HepG2 (cell line): ENCODE measurements around the gene INO80E. TPM values are rescaled to one million over a fixed set of nuclear protein-coding genes. Genes with fewer than 3 reads are reported as not detected.

Experiments
- ATAC-seq: fragments of 200-7000 bp; cut with Tn5 transposase; 3 replicates; pipeline ENCODE4 v1.9.1; 2020; ENCODE audit warnings: mild to moderate bottlenecking, moderate library complexity
- BruUV-seq: library from RNA; stranded (reverse); fragments of 400-500 nt; replicated peaks from 2 replicates; lab custom pipeline; 2021; lab: Mats Ljungman, UMichigan
- CTCF ChIA-PET: fragments of 300-600 bp; formaldehyde crosslinking; extraction: SDS; loops from one replicate; lab custom pipeline; 2021; ENCODE audit warnings: low total read pairs, inconsistent platforms, low intra/inter-chr PET ratio; lab: Yijun Ruan, JAX
- POLR2A ChIA-PET: fragments of 350-600 bp; sonication (Branson Sonifier 250); formaldehyde crosslinking; loops from one replicate; lab custom pipeline; 2020; ENCODE audit warnings: antibody characterized with exemption, inconsistent platforms; lab: Yijun Ruan, JAX
- DNase-seq: peaks from one replicate; pipeline ENCODE4 v3.0.0-alpha.2; 2015; ENCODE audit warnings: low spot score
- FAIRE-seq: peaks from 3 replicates; lab custom pipeline; 2011; peaks lifted over from hg19 to GRCh38; lab: Jason Lieb, UNC
- H2AFZ ChIP-seq: one replicate; pipeline ENCODE4 v1.6.1; 2011; ENCODE audit warnings: low read length, inconsistent platforms
- H3K27ac ChIP-seq: fragments of 300-600 bp; 3 replicates; pipeline ENCODE4 v1.8.0; 2011; ENCODE audit warnings: mixed run types, mild to moderate bottlenecking, mixed read lengths, low read length, inconsistent platforms; ENCODE audit not compliant: insufficient read depth; ENCODE audit errors: extremely low read length
- H3K27me3 ChIP-seq, 2 experiments: fragments of 200-600 bp in 1 of 2; 2 replicates in 1 of 2; 3 replicates in 1 of 2; pipeline versions ENCODE4 v1.6.0 to v1.8.0; 2011; ENCODE audit warnings: low read length in 2 of 2, mild to moderate bottlenecking in 2 of 2, moderate library complexity in 2 of 2, inconsistent platforms in 1 of 2; ENCODE audit not compliant: insufficient read depth in 2 of 2, control insufficient read depth in 1 of 2
- H3K36me3 ChIP-seq, 2 experiments: fragments of 200-600 bp in 1 of 2; replicated peaks in 1 of 2; 2 replicates in 1 of 2; 3 replicates in 1 of 2; pipeline versions ENCODE4 v1.5.1 to v1.8.0; 2011; ENCODE audit warnings: low read length in 2 of 2, inconsistent platforms in 1 of 2; ENCODE audit not compliant: insufficient read depth in 2 of 2, control insufficient read depth in 1 of 2
- H3K4me1 ChIP-seq: 2 replicates; pipeline ENCODE4 v1.5.1; 2012; ENCODE audit warnings: low read length, inconsistent platforms; ENCODE audit not compliant: insufficient read depth
- H3K4me2 ChIP-seq: 2 replicates; pipeline ENCODE4 v1.6.0; 2011; ENCODE audit warnings: low read depth, low read length, inconsistent platforms
- H3K4me3 ChIP-seq, 3 experiments: fragments of 200-600 bp in 1 of 3; sonication (generic), shearing (Covaris generic) in 1 of 3; replicated peaks in 1 of 3; 2 replicates each; pipeline ENCODE4 v1.5.1; 2011 to 2016; ENCODE audit warnings: low read length in 3 of 3, inconsistent platforms in 2 of 3, low read depth in 2 of 3, mild to moderate bottlenecking in 2 of 3, control low read depth in 1 of 3, mixed read lengths in 1 of 3; ENCODE audit not compliant: insufficient read depth in 1 of 3
- H3K79me2 ChIP-seq: one replicate; pipeline ENCODE4 v1.6.1; 2011; ENCODE audit warnings: low read length, inconsistent platforms; ENCODE audit not compliant: insufficient read depth
- H3K9ac ChIP-seq: 2 replicates; pipeline ENCODE4 v1.6.0; 2011; ENCODE audit warnings: mild to moderate bottlenecking, low read depth, low read length, inconsistent platforms; ENCODE audit not compliant: insufficient read depth
- H3K9me3 ChIP-seq: 2 replicates; pipeline ENCODE4 v1.5.1; 2012; ENCODE audit warnings: mild to moderate bottlenecking, low read length
- H4K20me1 ChIP-seq: 2 replicates; pipeline ENCODE4 v1.6.0; 2011; ENCODE audit warnings: inconsistent platforms, mild to moderate bottlenecking, low read length, moderate library complexity; ENCODE audit not compliant: insufficient read depth
- CSRNP2 ChIP-seq: sonication (generic); formaldehyde crosslinking; conservative IDR thresholded peaks from 2 replicates; pipeline ENCODE4 v1.8.0; 2022; ENCODE audit warnings: low read depth, missing genetic modification reagents
- ETV6 ChIP-seq: sonication (generic); formaldehyde crosslinking; conservative IDR thresholded peaks from 2 replicates; pipeline ENCODE4 v1.4.0; 2020; ENCODE audit warnings: missing genetic modification reagents
- HCFC1 ChIP-seq: fragments of 150-350 bp; IDR thresholded peaks from 2 replicates; pipeline ENCODE4 v1.6.1; 2014; ENCODE audit warnings: low read depth, low read length
- KLF11 ChIP-seq: IDR thresholded peaks from 2 replicates; pipeline ENCODE4 v1.6.1; 2016; ENCODE audit warnings: missing compliant biosample characterization
- RFX3 ChIP-seq: IDR thresholded peaks from 2 replicates; pipeline ENCODE4 v1.6.1; 2016; ENCODE audit warnings: missing biosample characterization, missing genetic modification reagents
- SRY ChIP-seq: sonication (generic); formaldehyde crosslinking; IDR thresholded peaks from 2 replicates; pipeline ENCODE4 v1.8.0; 2022; ENCODE audit warnings: mild to moderate bottlenecking, missing genetic modification reagents
- SSRP1 ChIP-seq: IDR thresholded peaks from 2 replicates; pipeline ENCODE4 v1.6.1; 2016; ENCODE audit warnings: control low read depth
- TEAD2 ChIP-seq: sonication (generic); formaldehyde crosslinking; IDR thresholded peaks from 2 replicates; pipeline ENCODE4 v1.9.0; 2021; ENCODE audit warnings: missing genetic modification reagents
- THAP9 ChIP-seq: sonication (generic); formaldehyde crosslinking; IDR thresholded peaks from 2 replicates; pipeline ENCODE4; 2020; ENCODE audit warnings: missing genetic modification reagents, mild to moderate bottlenecking, borderline replicate concordance
- ZBTB7B ChIP-seq: sonication (generic); formaldehyde crosslinking; IDR thresholded peaks from 2 replicates; pipeline ENCODE4 v1.4.0; 2020; ENCODE audit warnings: missing genetic modification reagents
- ZMAT3 ChIP-seq: sonication (generic); formaldehyde crosslinking; conservative IDR thresholded peaks from 2 replicates; pipeline ENCODE4 v1.7.0; 2021; ENCODE audit warnings: missing genetic modification reagents
- ZNF749 ChIP-seq: sonication (generic); formaldehyde crosslinking; IDR thresholded peaks from 2 replicates; pipeline ENCODE4 v1.8.0; 2022; ENCODE audit warnings: mild to moderate bottlenecking, missing genetic modification reagents, moderate library complexity, borderline replicate concordance
- WGBS: methylation state at CpG from one replicate; pipeline ENCODE4 v1.1.6; 2017; ENCODE audit warnings: low lambda C conversion rate; 5-methylcytosine and 5-hydroxymethylcytosine counted together
- in situ Hi-C: cut with HindIII; loops from 2 replicates; pipeline ENCODE4 v1.10.0; 2017; ENCODE audit warnings: low pct_unique_long_range_greater_than_20kb; ENCODE audit not compliant: extremely low pct_ligation_motif_present
- intact Hi-C: fragments of 100-400 bp; cut with micrococcal nuclease; formaldehyde crosslinking; loops from one replicate; pipeline ENCODE4 v1.10.0; 2022; ENCODE audit not compliant: unreplicated experiment
- polyA plus RNA-seq, 8 experiments: library from polyadenylated mRNA; depleted of rRNA in 3 of 8; stranded (reverse) in 7 of 8; unstranded in 1 of 8; fragments of >200 nt; fragmentation: Illumina TruSeq in 4 of 8; extraction: Trizol in 4 of 8; gene quantifications; 2 replicates each; pipeline versions ENCODE4 v1.2.1 to v1.2.3, GENCODE V29; 2011 to 2016; ENCODE audit warnings: low read depth in 4 of 8, missing spikeins in 1 of 8, mixed read lengths in 1 of 8; ENCODE audit not compliant: insufficient read depth in 1 of 8
- total RNA-seq, 5 experiments: library from RNA; depleted of rRNA; stranded (reverse); fragments of >200 nt; fragmentation: Illumina TruSeq; extraction: Trizol; gene quantifications; 2 replicates each; pipeline ENCODE4 v1.2.3, GENCODE V29; 2016; ENCODE audit warnings: low read depth in 1 of 5
- TF ChIP-seq, protein P1 (sequence below): fragments of 450-650 bp; IDR thresholded peaks from 2 replicates; pipeline ENCODE4 v1.6.1; 2016
- TF ChIP-seq, protein P2 (sequence below): sonication (generic); formaldehyde crosslinking; IDR thresholded peaks from 2 replicates; pipeline ENCODE4 v1.4.0; 2020; ENCODE audit warnings: missing genetic modification reagents
- TF ChIP-seq, protein P3 (sequence below): sonication (generic); formaldehyde crosslinking; IDR thresholded peaks from 2 replicates; pipeline ENCODE4 v1.8.0; 2022; ENCODE audit warnings: mild to moderate bottlenecking, missing genetic modification reagents, moderate library complexity

Gene INO80E
- total and polyA plus RNA-seq, 2 of the 13 experiments (the other 11 are each of a cell fraction or from before 2014, with no cell fraction given): 25.8 to 45.6 TPM

DNA sequence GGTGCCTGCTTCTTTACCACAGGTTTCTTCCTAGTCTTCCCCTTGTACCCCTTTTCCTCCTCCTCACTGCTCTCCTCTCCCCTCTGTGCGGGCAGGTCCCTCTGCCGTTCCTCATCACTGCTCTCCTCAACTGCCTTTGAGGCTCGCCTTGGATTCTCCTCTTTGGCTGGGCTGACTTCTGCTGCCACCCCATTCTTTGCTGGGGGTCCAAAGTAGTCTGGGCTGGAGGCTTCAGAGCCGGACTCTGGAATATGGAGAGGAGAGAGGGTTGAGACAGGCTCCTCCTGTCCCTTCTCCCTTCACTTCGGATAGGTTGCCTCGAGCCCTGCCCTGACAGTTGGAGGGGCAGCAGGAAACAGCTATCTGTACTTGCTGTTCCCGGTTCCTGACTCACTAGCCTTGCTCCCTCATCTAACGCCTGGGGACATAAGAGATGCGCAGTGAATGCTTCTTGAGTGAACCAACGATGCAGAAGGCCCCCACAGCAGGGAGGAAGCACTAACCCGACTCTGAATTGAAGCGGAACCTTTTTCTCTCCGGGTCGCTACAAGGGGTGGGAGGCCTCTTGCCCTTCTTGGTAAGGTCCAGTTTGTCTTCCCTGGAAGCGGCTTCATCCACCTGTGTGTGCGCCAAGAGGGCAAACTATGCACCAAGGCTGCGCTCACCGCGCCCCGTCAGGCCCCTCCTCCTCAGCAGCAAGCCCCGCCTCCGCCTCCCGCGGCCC lies 1.3 kb upstream of the INO80E start (continued):
- TF ChIP-seq ZMAT3: no peak

DNA sequence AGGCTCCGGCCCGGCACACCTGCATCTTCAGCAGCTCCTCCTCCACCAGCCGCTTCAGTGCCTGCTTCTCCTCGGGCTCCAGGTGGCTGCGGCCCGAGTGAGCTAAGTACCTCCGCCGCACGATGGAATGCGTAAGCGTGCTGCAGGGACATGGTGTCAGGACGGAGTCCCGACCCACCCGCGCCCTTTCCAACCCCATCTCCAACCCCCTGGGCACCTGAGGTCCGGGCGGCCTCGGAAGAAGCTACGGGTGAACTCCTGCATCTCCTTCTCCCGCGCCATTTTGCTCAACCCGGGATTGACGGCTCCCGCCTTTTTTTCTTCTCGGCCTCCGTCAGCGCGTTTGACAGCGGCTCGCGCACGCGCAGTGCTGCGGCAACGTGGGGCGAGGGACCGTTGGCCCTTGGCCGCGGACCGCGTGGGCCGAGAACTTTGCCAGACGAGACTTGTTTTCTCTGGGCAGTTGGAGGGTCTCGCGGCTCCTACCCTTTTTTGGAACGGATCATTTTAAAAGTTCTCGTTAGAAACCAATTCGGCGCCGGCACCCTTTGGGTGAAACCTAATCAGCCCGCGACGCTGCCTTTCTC lies 624 bp upstream of the INO80E start, which contains the start of gene HIRIP3:
TSS of gene HIRIP3 (minus strand) at position 294 of the 587 bp plus-strand sequence. CDS start at position 282, 12 bp downstream.
- Histone ChIP-seq H3K79me2 (peaks cover 9% of the 10 kb centered on the region), H3K4me3 (peak within 1 kb of the TSS; percentile 92 to 95 (median 94)), H3K4me2 (peak within 1 kb of the TSS; percentile 96), H3K36me3 (peaks cover 12 to 26% of the 10 kb centered on the region in 2 experiments), H3K9me3 (no peaks in the 10 kb centered on the region), H4K20me1 (no peaks in the 10 kb centered on the region), H3K27ac (peak within 1 kb of the TSS; percentile 87), H3K27me3 (peaks cover 0 to 5% of the 10 kb centered on the region in 2 experiments; a peak in 1 of 5 replicates), H3K9ac (peak within 1 kb of the TSS; percentile 85), H2AFZ (peak within 1 kb of the TSS; percentile 84), H3K4me1 (peaks cover 24% of the 10 kb centered on the region)
- intact Hi-C loops: loop anchor here (5.0 kb wide), 1 partner anchor 33 kb away; the partner anchor contains the start of gene TMEM219
- ChIA-PET POLR2A (interaction anchor here (0.8 to 2.4 kb wide), 5 partner anchors 22 to 96 kb away, joined by 3 to 16 read pairs (median 3); partner anchors contain the start of genes ALDOA, SEZ6L2, TAOK2 and TMEM219), CTCF (no interaction called here)
- DNase-seq: peak; percentile 66
- TSS peak; percentile 80 for BruUV-seq
- WGBS: 22% methylated on average over 49 of the region's 53 CpGs
- peak; percentile 50 for ATAC-seq
- FAIRE-seq: no peak
- in situ Hi-C loops: no loop called here
- no peak for TF ChIP-seq HCFC1
- TF ChIP-seq, protein P1, sequence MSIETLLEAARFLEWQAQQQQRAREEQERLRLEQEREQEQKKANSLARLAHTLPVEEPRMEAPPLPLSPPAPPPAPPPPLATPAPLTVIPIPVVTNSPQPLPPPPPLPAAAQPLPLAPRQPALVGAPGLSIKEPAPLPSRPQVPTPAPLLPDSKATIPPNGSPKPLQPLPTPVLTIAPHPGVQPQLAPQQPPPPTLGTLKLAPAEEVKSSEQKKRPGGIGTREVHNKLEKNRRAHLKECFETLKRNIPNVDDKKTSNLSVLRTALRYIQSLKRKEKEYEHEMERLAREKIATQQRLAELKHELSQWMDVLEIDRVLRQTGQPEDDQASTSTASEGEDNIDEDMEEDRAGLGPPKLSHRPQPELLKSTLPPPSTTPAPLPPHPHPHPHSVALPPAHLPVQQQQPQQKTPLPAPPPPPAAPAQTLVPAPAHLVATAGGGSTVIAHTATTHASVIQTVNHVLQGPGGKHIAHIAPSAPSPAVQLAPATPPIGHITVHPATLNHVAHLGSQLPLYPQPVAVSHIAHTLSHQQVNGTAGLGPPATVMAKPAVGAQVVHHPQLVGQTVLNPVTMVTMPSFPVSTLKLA: peak; percentile 57
- no peak; the same call in 1 of the 2 replicates for TF ChIP-seq KLF11 (CRISPR knock-in tag)
- no peak; the same call in none of the 2 replicates for TF ChIP-seq TEAD2
- TF ChIP-seq, protein P2, sequence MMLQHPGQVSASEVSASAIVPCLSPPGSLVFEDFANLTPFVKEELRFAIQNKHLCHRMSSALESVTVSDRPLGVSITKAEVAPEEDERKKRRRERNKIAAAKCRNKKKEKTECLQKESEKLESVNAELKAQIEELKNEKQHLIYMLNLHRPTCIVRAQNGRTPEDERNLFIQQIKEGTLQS (CRISPR knock-in tag): no peak
- peak; percentile 32; the same call in 1 of the 2 replicates for TF ChIP-seq CSRNP2 (CRISPR knock-in tag)
- 0 out of 2 replicates have a peak, but pooled peaks have one; percentile 6 for TF ChIP-seq ZNF749 (CRISPR knock-in tag)
- TF ChIP-seq SSRP1: no peak
- TF ChIP-seq ZBTB7B (CRISPR knock-in tag): no peak
- no peak; the same call in 1 of the 2 replicates for TF ChIP-seq THAP9 (CRISPR knock-in tag)
- TF ChIP-seq RFX3 (CRISPR knock-in tag): no peak
- TF ChIP-seq SRY (CRISPR knock-in tag): no peak
- no peak; the same call in 1 of the 2 replicates for TF ChIP-seq ETV6 (CRISPR knock-in tag)
- TF ChIP-seq, protein P3, sequence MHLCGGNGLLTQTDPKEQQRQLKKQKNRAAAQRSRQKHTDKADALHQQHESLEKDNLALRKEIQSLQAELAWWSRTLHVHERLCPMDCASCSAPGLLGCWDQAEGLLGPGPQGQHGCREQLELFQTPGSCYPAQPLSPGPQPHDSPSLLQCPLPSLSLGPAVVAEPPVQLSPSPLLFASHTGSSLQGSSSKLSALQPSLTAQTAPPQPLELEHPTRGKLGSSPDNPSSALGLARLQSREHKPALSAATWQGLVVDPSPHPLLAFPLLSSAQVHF (CRISPR knock-in tag): peak; percentile 88
